Hepatocyte (in vitro differentiated cells): ENCODE measurements around the gene SPIB. TPM values are rescaled to one million over a fixed set of nuclear protein-coding genes. Genes with fewer than 3 reads are reported as not detected.

ENCODE experiments used
- DNase-seq: peaks from one replicate; pipeline ENCODE4 v3.0.0-alpha.2; 2016; ENCODE audit warnings: low spot score
- H2AFZ ChIP-seq: fragments of 200-600 bp; sonication (generic); 2 replicates; pipeline ENCODE4 v1.6.0; 2016; ENCODE audit warnings: antibody characterized with exemption, mild to moderate bottlenecking
- H3K27ac ChIP-seq: fragments of 200-600 bp; sonication (generic); 2 replicates; pipeline ENCODE4 v1.5.1; 2016; ENCODE audit warnings: mild to moderate bottlenecking
- H3K27me3 ChIP-seq: fragments of 200-600 bp; sonication (generic); 2 replicates; pipeline ENCODE4 v1.6.1; 2016
- H3K36me3 ChIP-seq: fragments of 200-600 bp; sonication (generic); replicated peaks from 2 replicates; pipeline ENCODE4 v1.5.1; 2016; ENCODE audit warnings: low read depth; ENCODE audit not compliant: insufficient read depth
- H3K4me1 ChIP-seq: fragments of 200-600 bp; sonication (generic); 2 replicates; pipeline ENCODE4 v1.5.1; 2016; ENCODE audit warnings: mild to moderate bottlenecking, moderate library complexity; ENCODE audit not compliant: insufficient read depth
- H3K4me2 ChIP-seq: fragments of 200-600 bp; sonication (generic); 2 replicates; pipeline ENCODE4 v1.6.0; 2016
- H3K4me3 ChIP-seq: fragments of 200-600 bp; sonication (generic); 2 replicates; pipeline ENCODE4 v1.5.1; 2016; ENCODE audit warnings: mild to moderate bottlenecking
- H3K79me2 ChIP-seq: fragments of 200-600 bp; sonication (generic); 2 replicates; pipeline ENCODE4 v1.6.0; 2017; ENCODE audit warnings: mild to moderate bottlenecking
- H3K9me2 ChIP-seq: fragments of 200-600 bp; sonication (generic); replicated peaks from 2 replicates; pipeline ENCODE4 v1.6.0; 2017; ENCODE audit warnings: mild to moderate bottlenecking; ENCODE audit not compliant: insufficient read depth
- H3K9me3 ChIP-seq: fragments of 200-600 bp; sonication (generic); 2 replicates; pipeline ENCODE4 v1.5.1; 2016; ENCODE audit warnings: low read depth, mild to moderate bottlenecking
- H4K20me1 ChIP-seq: fragments of 200-600 bp; sonication (generic); 2 replicates; pipeline ENCODE4 v1.6.0; 2016; ENCODE audit warnings: mild to moderate bottlenecking; ENCODE audit not compliant: insufficient read depth, poor library complexity, severe bottlenecking
- CTCF ChIP-seq: fragments of 200-600 bp; sonication (generic); IDR thresholded peaks from 2 replicates; pipeline ENCODE4 v1.5.1; 2016; ENCODE audit warnings: antibody characterized with exemption, mild to moderate bottlenecking; ENCODE audit not compliant: poor library complexity
- EZH2 ChIP-seq: fragments of 200-600 bp; sonication (generic); IDR thresholded peaks from 2 replicates; pipeline ENCODE4 v1.6.1; 2016; ENCODE audit warnings: antibody characterized with exemption, mild to moderate bottlenecking, borderline replicate concordance
- EZH2phosphoT487 ChIP-seq: fragments of 200-600 bp; sonication (generic); IDR thresholded peaks from one replicate; pipeline ENCODE4 v1.6.1; 2018; ENCODE audit warnings: antibody characterized with exemption, mild to moderate bottlenecking, low read depth, moderate library complexity; ENCODE audit not compliant: unreplicated experiment, severe bottlenecking
- WGBS: methylation state at CpG from one replicate; pipeline ENCODE4 v1.1.6; 2016; ENCODE audit warnings: low lambda C conversion rate; ENCODE audit errors: missing lambda C conversion rate; 5-methylcytosine and 5-hydroxymethylcytosine counted together
- polyA plus RNA-seq: library from polyadenylated mRNA; unstranded; fragments of >200 nt; fragmentation: Nextera tagmentation; extraction: Ambion mirVana; gene quantifications from 2 replicates; pipeline ENCODE4 v1.2.1, GENCODE V29; 2016
- total RNA-seq: library from RNA; depleted of rRNA; stranded (reverse); fragments of >200 nt; gene quantifications from 2 replicates; pipeline ENCODE4 v1.2.3, GENCODE V29; 2014

The SPIB gene
- total and polyA plus RNA-seq, 2 experiments from 2014 or later: 0.63 to 2.8 TPM

- 66% methylated on average over 1 of the region's 1 CpG for WGBS
- TF ChIP-seq CTCF (no peak), EZH2 (no peak), EZH2phosphoT487 (no peak)
- Histone ChIP-seq H3K27ac (no peak overlapping the region), H3K4me2 (no peak overlapping the region), H3K9me2 (no peaks in the 10 kb centered on the region), H3K4me1 (no peaks in the 10 kb centered on the region), H3K4me3 (no peak overlapping the region), H2AFZ (no peak overlapping the region), H3K9me3 (no peaks in the 10 kb centered on the region), H4K20me1 (no peaks in the 10 kb centered on the region), H3K79me2 (no peaks in the 10 kb centered on the region), H3K36me3 (no peaks in the 10 kb centered on the region), H3K27me3 (no peaks in the 10 kb centered on the region)
- no peak for DNase-seq
Measured at GRCh38 chr19:50444059-50444458, 25.3 kb downstream of the SPIB start.

GRCh38 chr19:50447053-50447452 lies 28.3 kb downstream of the SPIB start:
- H3K4me1 ChIP-seq: no peaks in the 10 kb centered on the region
- H3K36me3 ChIP-seq: no peaks in the 10 kb centered on the region
- no peak overlapping the region for H3K27ac ChIP-seq
- WGBS: 85% methylated on average over 5 of the region's 5 CpGs
- TF ChIP-seq EZH2: no peak
- TF ChIP-seq EZH2phosphoT487: no peak
- TF ChIP-seq CTCF: no peak
- H4K20me1 ChIP-seq: no peaks in the 10 kb centered on the region
- no peak overlapping the region for H3K4me3 ChIP-seq
- H3K4me2 ChIP-seq: no peak overlapping the region
- H3K27me3 ChIP-seq: no peaks in the 10 kb centered on the region
- no peak overlapping the region for H2AFZ ChIP-seq
- H3K9me3 ChIP-seq: no peaks in the 10 kb centered on the region
- DNase-seq: no peak
- H3K9me2 ChIP-seq: no peaks in the 10 kb centered on the region
- no peaks in the 10 kb centered on the region for H3K79me2 ChIP-seq

DNA sequence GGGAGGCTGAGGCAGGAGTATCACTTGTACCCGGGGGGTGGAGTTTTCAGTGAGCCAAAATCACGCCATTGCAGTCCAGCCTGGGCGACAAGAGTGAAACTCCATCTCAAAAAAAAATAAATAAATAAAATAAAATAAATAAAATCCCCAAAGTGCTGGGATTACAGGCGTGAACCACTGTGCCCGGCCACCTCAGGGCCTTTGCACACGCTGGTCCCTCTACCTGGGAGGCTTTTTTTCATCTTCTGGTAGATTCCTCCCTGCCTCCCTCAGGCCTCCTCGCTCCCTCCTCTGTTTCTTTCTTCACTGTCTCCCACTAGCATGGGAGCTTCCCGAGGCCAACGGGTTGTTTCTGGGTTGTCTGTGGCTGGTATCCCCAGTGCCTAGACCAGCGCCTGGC lies 29.0 kb downstream of the SPIB start:
- TF ChIP-seq EZH2phosphoT487: no peak
- no peak for TF ChIP-seq CTCF
- TF ChIP-seq EZH2: no peak
- H3K36me3 ChIP-seq: no peaks in the 10 kb centered on the region
- WGBS: 96% methylated on average over 10 of the region's 10 CpGs
- no peaks in the 10 kb centered on the region for H4K20me1 ChIP-seq
- H3K4me1 ChIP-seq: no peaks in the 10 kb centered on the region
- H3K27ac ChIP-seq: no peak overlapping the region
- no peak overlapping the region for H3K4me2 ChIP-seq
- H3K79me2 ChIP-seq: no peaks in the 10 kb centered on the region
- H3K27me3 ChIP-seq: no peaks in the 10 kb centered on the region
- no peak overlapping the region for H3K4me3 ChIP-seq
- H2AFZ ChIP-seq: no peak overlapping the region
- DNase-seq: no peak
- H3K9me3 ChIP-seq: no peaks in the 10 kb centered on the region
- H3K9me2 ChIP-seq: no peaks in the 10 kb centered on the region
